IgD-negative memory B cell (primary cell): ENCODE measurements around the gene GAREM1. TPM values are rescaled to one million over a fixed set of nuclear protein-coding genes. Genes with fewer than 3 reads are reported as not detected.

Source experiments
- H3K27ac Mint-ChIP-seq, 3 donors: one replicate each; pipeline ENCODE4 v1.8.0; 2020 to 2022; ENCODE audit warnings: mild to moderate bottlenecking in 3 of 3, mixed read lengths in 3 of 3, moderate library complexity in 1 of 3
- H3K27me3 Mint-ChIP-seq: one replicate; pipeline ENCODE4 v1.8.0; 2021; ENCODE audit warnings: mixed read lengths
- H3K36me3 Mint-ChIP-seq: one replicate; pipeline ENCODE4 v1.8.0; 2020; ENCODE audit warnings: mild to moderate bottlenecking, mixed read lengths
- H3K4me1 Mint-ChIP-seq, 3 donors: one replicate each; pipeline ENCODE4 v1.8.0; 2020 to 2022; ENCODE audit warnings: mixed read lengths in 3 of 3, mild to moderate bottlenecking in 1 of 3
- H3K4me3 Mint-ChIP-seq, 4 donors: one replicate each; pipeline ENCODE4 v1.8.0; 2020 to 2022; ENCODE audit warnings: mild to moderate bottlenecking in 4 of 4, mixed read lengths in 4 of 4, moderate library complexity in 3 of 4
- H3K9me3 Mint-ChIP-seq, 3 donors: one replicate each; pipeline ENCODE4 v1.8.0; 2020 to 2021; ENCODE audit warnings: mixed read lengths in 3 of 3, mild to moderate bottlenecking in 1 of 3
- polyA plus RNA-seq: library from polyadenylated mRNA; unstranded; fragments of 300-500 nt; fragmentation: Illumina TruSeq; gene quantifications from one replicate; pipeline ENCODE4 v1.2.3, GENCODE V29; 2021

Gene GAREM1
- polyA plus RNA-seq, 1 donor from 2014 or later: not detected

DNA sequence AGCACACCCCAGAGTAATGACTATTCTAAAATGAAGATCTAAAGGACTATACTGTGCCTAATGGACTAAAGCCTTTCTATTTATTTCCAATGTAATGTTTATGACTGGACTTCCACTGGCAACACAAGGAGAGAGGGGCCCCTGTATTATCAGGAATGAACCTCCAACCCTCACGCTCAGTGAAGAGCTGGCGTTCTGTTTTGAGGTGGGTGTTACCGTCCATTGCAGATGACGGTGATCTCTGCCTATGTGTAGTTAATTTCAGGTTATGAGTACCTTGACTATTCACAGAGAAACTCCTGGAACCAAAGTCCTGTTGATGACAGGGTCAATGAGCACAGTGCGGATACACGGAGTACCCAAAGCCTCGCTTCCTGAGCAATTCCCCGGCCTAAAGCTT, 195.5 kb downstream of the GAREM1 start:
- Mint-ChIP-seq H3K4me3 (no peak overlapping the region), H3K36me3 (no peaks in the 10 kb centered on the region), H3K4me1 (no peaks in the 10 kb centered on the region), H3K9me3 (no peaks in the 10 kb centered on the region), H3K27ac (no peak overlapping the region), H3K27me3 (peaks cover 2% of the 10 kb centered on the region)

DNA sequence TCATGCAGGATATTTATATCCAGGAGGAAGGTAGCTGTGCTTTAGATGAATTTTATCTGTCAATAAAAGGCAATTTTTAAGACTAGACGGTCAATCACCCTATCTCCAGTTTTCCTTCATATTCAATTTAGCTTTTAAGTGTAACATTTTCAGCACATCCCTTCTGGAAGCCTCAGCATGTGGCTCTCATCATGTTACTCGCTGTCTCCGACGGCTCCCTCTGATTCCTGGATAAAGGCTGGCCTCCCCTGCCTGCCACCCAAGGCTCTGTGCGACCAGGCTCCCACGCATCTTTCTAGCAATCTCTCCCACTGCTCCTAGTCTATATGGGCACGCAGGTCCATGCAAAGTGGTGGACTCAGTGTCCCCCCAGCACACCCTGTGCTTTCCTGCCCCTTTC, 196.4 kb downstream of the GAREM1 start:
- peaks cover 4% of the 10 kb centered on the region for H3K27me3 Mint-ChIP-seq
- H3K9me3 Mint-ChIP-seq: no peaks in the 10 kb centered on the region
- no peaks in the 10 kb centered on the region for H3K36me3 Mint-ChIP-seq
- H3K4me1 Mint-ChIP-seq: no peaks in the 10 kb centered on the region
- no peak overlapping the region for H3K4me3 Mint-ChIP-seq
- no peak overlapping the region for H3K27ac Mint-ChIP-seq

DNA sequence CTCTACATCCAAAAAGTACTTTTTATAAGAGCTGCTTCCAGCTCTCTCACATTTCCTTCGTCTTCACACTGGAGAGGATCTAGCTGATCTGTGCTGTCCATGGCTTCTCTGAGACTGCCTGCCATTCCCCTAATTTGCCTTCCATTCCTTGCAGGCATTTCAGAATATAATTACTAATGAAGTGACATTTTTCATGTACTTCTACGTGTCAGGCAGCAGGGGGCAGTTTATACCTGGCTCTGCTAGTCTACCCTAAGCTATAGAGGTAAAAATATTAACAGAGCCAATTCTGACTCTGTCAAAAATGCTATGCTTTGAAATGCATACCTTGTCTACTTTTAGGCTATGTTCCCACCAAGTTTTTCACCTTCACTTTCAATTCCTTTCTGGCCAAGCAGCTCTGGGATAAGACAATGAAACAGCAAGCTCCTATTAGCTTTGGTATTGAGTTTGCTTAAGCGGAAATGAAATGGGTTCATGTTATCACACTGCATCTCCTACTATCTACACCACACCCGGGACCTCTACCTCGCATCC, 198.9 kb downstream of the GAREM1 start:
- Mint-ChIP-seq H3K27me3 (peaks cover 6% of the 10 kb centered on the region), H3K27ac (no peak overlapping the region), H3K9me3 (no peaks in the 10 kb centered on the region), H3K36me3 (no peaks in the 10 kb centered on the region), H3K4me1 (no peaks in the 10 kb centered on the region), H3K4me3 (no peak overlapping the region)

DNA sequence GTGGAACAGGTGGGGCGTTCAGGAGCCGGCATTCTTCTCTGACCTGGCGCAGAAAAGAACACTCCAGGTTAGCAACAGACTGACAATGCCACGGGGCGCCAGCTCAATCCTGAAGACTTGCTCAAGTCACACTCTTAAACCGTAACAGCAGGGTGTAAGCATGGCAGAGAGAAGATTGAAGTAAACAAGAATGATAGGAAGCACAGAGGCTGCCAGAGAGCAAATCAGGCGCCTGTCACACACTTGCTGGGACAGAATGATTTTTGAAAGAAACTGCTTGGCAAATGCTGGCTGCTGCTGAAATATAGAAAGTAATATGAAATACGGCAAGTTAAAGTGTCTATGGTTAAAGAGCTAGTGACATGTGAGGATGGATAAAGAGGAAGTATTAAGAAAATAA, 200.3 kb downstream of the GAREM1 start:
- Mint-ChIP-seq H3K27me3 (peaks cover 6% of the 10 kb centered on the region), H3K27ac (no peak overlapping the region), H3K4me3 (no peak overlapping the region), H3K9me3 (no peaks in the 10 kb centered on the region), H3K36me3 (no peaks in the 10 kb centered on the region), H3K4me1 (no peaks in the 10 kb centered on the region)

DNA sequence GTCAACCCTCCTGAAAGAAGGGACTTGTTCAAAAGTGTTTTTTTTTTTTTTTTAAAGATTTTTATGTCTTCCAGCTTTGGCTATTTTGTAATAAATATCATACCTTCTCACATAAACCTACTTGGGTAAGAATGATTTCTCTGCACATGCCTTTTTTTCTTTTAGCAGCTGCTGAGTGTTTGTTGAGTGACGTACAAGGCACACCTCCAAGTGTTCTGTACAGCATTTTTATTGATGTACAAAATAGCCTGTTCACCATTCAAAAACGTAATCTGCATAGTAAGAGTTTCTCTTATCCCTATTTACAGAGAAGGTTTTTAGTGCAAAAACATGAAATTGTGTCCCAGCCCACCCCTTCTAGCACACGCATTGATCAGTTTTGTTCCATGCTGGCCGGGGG, 203.2 kb downstream of the GAREM1 start:
- no peaks in the 10 kb centered on the region for H3K36me3 Mint-ChIP-seq

DNA sequence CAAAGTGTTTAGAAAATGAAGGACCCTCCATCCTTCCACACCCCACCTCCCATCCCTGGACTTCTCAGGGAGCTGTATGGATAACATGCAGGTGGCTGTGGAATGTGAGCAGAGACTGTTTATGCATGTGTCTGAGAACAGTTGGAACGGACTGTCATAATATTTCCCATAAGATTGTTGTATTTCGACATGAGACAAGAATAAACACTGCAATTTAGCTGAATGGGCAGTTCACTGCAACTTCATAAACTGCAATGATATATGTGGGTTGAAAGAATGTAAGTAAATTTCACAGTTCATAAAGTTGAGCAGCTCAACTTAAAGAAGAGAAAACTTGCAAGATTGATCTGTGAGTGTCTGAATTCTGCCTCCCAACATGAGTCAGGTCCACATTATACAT, 206.3 kb downstream of the GAREM1 start:
- Mint-ChIP-seq H3K4me3 (no peak overlapping the region), H3K4me1 (no peaks in the 10 kb centered on the region), H3K27me3 (peaks cover 3% of the 10 kb centered on the region), H3K9me3 (no peaks in the 10 kb centered on the region), H3K27ac (no peak overlapping the region), H3K36me3 (no peaks in the 10 kb centered on the region)

More for the DNA sequence above, 203.2 kb downstream of the GAREM1 start:
- H3K4me3 Mint-ChIP-seq: no peak overlapping the region
- peaks cover 6% of the 10 kb centered on the region for H3K27me3 Mint-ChIP-seq
- no peak overlapping the region for H3K27ac Mint-ChIP-seq
- H3K4me1 Mint-ChIP-seq: no peaks in the 10 kb centered on the region
- H3K9me3 Mint-ChIP-seq: no peaks in the 10 kb centered on the region

DNA sequence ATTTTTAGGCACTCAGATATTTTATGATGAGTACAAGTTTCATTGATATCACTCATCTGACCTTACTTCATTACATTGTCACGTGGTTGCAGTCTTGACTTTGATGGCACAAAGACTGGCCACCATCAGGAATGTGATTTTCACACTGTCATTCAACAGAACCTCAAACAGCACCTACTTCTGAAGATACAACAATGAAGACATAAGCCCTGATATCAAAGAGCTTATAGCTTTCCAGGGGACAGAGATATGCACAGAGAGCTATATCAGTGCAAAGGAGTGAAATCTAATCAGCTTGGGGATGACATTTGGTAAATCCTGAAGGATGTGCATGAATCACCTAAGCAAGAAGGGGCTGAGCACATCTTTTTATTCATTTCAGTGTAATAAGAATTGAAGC, 208.6 kb downstream of the GAREM1 start:
- Mint-ChIP-seq H3K4me1 (peaks cover 0 to 3% (median 2%) of the 10 kb centered on the region in 3 donors), H3K36me3 (no peaks in the 10 kb centered on the region), H3K27me3 (peaks cover 6% of the 10 kb centered on the region), H3K9me3 (no peaks in the 10 kb centered on the region), H3K4me3 (no peak overlapping the region), H3K27ac (no peak overlapping the region)

DNA sequence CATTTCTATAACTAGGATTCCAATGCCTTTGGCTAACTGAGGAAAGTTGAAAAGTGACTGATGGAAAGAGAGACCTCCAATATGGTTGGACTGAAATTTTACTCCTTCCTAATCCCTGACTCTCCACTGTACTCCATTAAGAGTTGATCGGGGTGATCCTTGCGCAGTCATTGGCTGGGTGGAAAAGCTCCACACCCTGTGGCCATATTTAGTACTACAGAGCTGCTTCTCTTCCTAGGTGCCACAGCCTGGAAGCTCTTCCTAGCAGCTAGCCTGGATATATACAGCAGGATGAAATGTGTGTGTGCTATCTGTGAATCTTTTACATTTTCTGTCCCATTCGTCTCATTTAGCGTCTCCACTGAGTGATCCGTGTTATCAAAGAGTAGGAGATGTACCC, 209.7 kb downstream of the GAREM1 start:
- H3K36me3 Mint-ChIP-seq: no peaks in the 10 kb centered on the region
- peaks cover 6% of the 10 kb centered on the region for H3K27me3 Mint-ChIP-seq
- peak overlapping the region in 1 of 4 donors; percentile 6 for H3K4me3 Mint-ChIP-seq
- no peak overlapping the region for H3K27ac Mint-ChIP-seq
- H3K4me1 Mint-ChIP-seq: peaks cover 0 to 3% (median 2%) of the 10 kb centered on the region in 3 donors
- H3K9me3 Mint-ChIP-seq: no peaks in the 10 kb centered on the region

DNA sequence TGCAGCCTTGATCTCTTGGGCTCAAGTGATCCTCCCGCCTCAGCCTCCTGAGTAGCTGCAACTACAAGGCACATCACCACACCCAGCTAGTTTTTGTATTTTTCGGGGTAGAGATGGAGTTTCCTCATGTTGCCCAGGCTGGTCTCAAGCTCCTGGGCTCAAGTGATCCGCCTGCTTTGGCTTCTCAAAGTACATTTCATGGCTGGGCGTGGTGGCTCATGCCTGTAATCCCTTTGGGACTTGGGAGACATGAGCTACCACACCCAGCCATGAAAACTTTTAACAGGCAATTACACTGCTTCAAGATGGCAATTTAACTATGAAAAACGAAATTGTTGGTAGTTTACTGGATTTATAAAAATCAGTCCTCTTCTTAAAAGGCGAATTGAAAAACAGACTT, 211.1 kb downstream of the GAREM1 start:
- no peak overlapping the region for H3K27ac Mint-ChIP-seq
- peaks cover 8% of the 10 kb centered on the region for H3K27me3 Mint-ChIP-seq
- peaks cover 0 to 3% (median 2%) of the 10 kb centered on the region in 3 donors for H3K4me1 Mint-ChIP-seq
- no peaks in the 10 kb centered on the region for H3K36me3 Mint-ChIP-seq
- H3K4me3 Mint-ChIP-seq: no peak overlapping the region
- no peaks in the 10 kb centered on the region for H3K9me3 Mint-ChIP-seq

DNA sequence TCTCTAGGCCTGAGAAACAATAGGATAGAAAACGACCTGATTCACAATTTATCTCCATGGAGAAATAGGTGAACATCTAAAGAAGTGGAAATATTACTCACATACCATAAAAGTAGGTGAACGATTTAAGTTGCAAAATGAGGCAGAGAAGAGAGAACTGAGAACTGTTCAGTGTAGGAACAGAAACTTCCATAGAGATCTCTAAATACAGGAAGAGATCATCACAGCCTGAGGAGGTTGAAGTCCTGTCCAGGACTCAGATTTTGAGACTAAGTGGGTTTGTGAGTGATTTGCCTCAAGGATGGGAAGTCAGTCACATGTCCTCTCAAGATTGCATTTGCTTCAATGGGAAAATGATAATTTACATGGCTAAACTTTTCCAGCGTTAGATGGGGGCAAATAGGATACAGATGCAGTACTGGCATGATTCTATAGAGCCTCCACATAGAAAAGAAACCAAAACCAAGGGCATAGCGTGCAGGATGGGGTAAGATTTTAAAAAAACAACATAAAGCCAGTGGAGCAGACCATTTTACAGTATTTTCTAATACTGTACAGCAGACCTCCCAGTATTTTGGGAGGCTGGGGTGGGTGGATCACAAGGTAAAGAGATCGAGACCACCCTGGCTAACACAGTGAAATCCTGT, 212.0 kb downstream of the GAREM1 start:
- peaks cover 8% of the 10 kb centered on the region for H3K27me3 Mint-ChIP-seq
- no peaks in the 10 kb centered on the region for H3K36me3 Mint-ChIP-seq

DNA sequence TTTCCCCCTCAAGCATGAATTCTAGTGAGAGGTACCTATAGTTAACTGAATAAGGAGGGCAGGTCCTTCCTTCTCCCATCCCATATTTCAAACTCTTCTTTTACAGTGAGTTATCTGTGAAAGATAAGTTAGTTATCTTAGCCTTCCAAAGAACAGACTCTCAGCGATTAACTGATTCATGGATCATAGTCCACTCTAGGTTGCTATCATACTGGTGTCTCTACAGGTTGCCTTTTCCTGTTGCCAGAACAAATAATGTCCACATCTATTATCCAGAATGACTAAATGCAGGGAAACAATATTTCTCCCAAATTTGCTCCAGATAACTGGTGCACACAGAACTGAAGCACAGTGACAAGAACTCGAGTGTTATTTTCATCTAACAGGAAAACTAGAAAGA, 212.5 kb downstream of the GAREM1 start:
- Mint-ChIP-seq H3K9me3 (no peaks in the 10 kb centered on the region), H3K4me1 (peaks cover 0 to 3% (median 2%) of the 10 kb centered on the region in 3 donors), H3K4me3 (no peak overlapping the region), H3K27ac (no peak overlapping the region), H3K36me3 (no peaks in the 10 kb centered on the region), H3K27me3 (peaks cover 8% of the 10 kb centered on the region)

More for the DNA sequence above, 212.0 kb downstream of the GAREM1 start:
- Mint-ChIP-seq H3K4me3 (no peak overlapping the region), H3K4me1 (peaks cover 0 to 3% (median 2%) of the 10 kb centered on the region in 3 donors), H3K9me3 (no peaks in the 10 kb centered on the region), H3K27ac (no peak overlapping the region)

DNA sequence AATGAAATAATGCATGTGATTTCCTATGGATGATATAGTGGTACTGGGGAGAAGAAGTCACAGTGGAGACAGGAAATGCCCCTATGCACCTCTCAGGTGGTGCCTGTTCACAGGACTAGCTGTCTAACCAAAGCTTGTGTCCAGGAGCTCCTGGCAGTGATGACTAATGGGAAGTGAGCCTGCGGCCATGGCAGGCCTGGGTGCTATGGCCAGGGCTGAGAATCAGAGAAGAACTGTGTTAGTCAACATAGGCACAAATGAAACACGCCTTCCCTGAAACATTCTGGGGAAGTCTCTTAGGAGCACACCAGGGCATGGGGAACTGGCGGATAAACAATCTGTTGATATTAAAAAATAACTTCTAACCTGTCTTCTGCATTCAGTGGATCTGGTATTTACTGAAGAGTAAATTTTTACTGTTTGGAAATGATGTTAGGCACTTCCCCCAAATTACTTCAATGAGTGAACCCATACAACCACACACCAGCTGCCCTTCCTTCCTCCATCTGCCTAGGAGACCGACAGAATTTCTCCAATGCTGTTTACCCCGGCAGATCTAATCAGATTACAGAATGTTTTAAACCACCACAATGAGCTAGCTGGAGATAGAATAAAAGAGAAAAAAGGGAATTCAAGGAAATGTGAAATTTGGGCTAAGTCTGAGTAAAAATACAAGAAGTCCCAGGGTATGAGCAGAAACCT, 213.4 kb downstream of the GAREM1 start:
- no peaks in the 10 kb centered on the region for H3K9me3 Mint-ChIP-seq
- peaks cover 0 to 3% (median 2%) of the 10 kb centered on the region in 3 donors for H3K4me1 Mint-ChIP-seq
- peaks cover 8% of the 10 kb centered on the region for H3K27me3 Mint-ChIP-seq
- no peak overlapping the region for H3K4me3 Mint-ChIP-seq
- no peak overlapping the region for H3K27ac Mint-ChIP-seq
- H3K36me3 Mint-ChIP-seq: no peaks in the 10 kb centered on the region

DNA sequence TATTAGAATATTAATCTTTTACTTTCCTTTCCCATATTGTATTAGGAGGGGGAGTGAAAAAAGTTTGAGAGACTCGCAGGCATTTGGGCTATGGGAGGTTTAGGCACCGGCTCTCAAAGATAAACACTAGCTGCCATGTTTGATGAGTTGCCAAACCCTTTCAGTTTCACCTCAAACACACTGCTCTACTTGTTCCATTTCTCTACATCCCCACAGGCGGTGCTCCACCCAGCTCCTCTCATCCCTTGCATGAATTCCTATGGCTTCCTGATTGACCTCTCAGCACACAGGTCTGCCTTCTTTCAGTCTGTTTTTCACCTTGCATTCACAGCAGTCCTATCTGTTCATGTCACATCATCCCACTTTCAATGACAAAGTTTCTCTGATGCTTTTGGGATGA, 215.1 kb downstream of the GAREM1 start:
- H3K4me3 Mint-ChIP-seq: no peak overlapping the region
- H3K27me3 Mint-ChIP-seq: peaks cover 8% of the 10 kb centered on the region
- peaks cover 0 to 3% (median 2%) of the 10 kb centered on the region in 3 donors for H3K4me1 Mint-ChIP-seq
- H3K36me3 Mint-ChIP-seq: no peaks in the 10 kb centered on the region
- no peak overlapping the region for H3K27ac Mint-ChIP-seq
- no peaks in the 10 kb centered on the region for H3K9me3 Mint-ChIP-seq

DNA sequence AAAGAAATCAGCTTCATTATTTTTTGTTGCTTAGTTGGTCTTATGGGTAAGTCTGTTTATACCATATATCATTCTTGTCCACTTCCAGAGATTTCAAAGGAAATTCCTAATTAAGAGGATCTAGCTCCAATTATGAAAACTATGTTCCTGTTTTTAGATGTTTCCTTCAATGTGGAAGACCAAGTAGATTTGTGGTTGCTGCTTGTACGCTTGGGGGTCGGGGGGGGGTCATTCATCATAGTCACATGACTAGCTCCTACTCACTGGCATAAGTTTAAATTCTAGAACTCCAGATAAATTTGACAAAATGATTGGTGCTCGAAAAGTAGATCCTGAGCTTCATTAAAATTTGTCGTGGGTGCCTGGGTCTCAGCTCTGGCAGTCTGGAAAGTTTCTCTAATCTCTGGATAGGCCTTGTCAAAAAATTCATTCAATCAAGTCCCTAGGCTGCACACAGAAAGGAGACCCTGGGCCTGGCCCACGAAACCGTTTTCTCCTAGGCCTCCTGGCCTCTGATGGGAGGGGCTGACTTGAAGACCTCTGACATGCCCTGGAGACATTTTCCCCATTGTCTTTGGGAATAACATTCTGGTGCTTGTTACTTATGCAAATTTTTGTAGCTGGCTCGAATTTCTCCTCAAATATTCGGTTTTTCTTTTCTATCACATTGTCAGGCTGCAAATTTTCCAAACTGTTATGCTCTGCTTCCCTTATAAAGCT, 218.4 kb downstream of the GAREM1 start:
- Mint-ChIP-seq H3K9me3 (no peaks in the 10 kb centered on the region), H3K4me1 (no peaks in the 10 kb centered on the region), H3K27me3 (peaks cover 9% of the 10 kb centered on the region), H3K4me3 (no peak overlapping the region), H3K36me3 (no peaks in the 10 kb centered on the region), H3K27ac (no peak overlapping the region)

DNA sequence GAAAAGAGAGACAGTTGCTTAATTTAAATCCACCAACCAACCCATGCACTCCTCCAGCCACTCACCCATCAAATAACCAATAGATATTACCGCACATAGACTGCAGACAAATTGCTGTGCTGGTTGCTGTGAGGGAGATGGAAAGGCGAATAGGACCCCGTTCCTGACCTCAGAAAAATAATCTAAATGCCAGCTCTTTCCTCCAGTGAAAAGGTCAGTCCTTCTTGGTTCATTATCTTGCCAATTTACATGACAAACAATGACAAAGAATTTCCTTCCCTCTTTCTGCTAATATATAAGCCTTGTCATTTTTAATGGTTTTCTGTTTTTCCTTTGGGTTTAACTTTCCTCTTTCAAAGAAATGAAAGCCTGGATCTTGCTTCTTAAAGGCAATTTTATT, 219.2 kb downstream of the GAREM1 start:
- H3K27me3 Mint-ChIP-seq: peaks cover 8% of the 10 kb centered on the region
- no peaks in the 10 kb centered on the region for H3K36me3 Mint-ChIP-seq
- no peaks in the 10 kb centered on the region for H3K4me1 Mint-ChIP-seq
- H3K9me3 Mint-ChIP-seq: no peaks in the 10 kb centered on the region
- H3K27ac Mint-ChIP-seq: no peak overlapping the region
- no peak overlapping the region for H3K4me3 Mint-ChIP-seq
